Measurements from ENCODE around the gene RPTOR. TPM values are rescaled to one million over a fixed set of nuclear protein-coding genes. Genes with fewer than 3 reads are reported as not detected.

RPTOR gene
- total RNA-seq, 1 donor, result 27.9 TPM

GRCh38 chr17:80830020-80830780 is 285.6 kb downstream of the RPTOR start:
- Histone ChIP-seq H3K27ac (ENCODE audit: low read depth, low read length) (no peak overlapping the region), H3K36me3 (ENCODE audit: insufficient read depth, low read length) (peaks cover 10% of the 10 kb centered on the region), H2AFZ (ENCODE audit: low read length) (no peak overlapping the region), H3K4me2 (ENCODE audit: insufficient read depth, low read length) (no peak overlapping the region), H3K4me1 (ENCODE audit: insufficient read depth, low read length) (peaks cover 44% of the 10 kb centered on the region), H4K20me1 (ENCODE audit: insufficient read depth, low read length) (no peaks in the 10 kb centered on the region), H3K79me2 (ENCODE audit: insufficient read depth, low read length) (peaks cover 5% of the 10 kb centered on the region), H3K27me3 (ENCODE audit: insufficient read depth, low read length) (no peaks in the 10 kb centered on the region), H3K4me3 (ENCODE audit: insufficient read depth, low read length) (no peak overlapping the region), H3K9me3 (ENCODE audit: low read depth, low read length) (no peaks in the 10 kb centered on the region)
- no peak for DNase-seq (ENCODE audit: insufficient read length, low spot score, missing footprints)
- TF ChIP-seq CTCF (IDR thresholded peaks at IDR 0.05; ENCODE audit: extremely low read depth, low read depth, low read length), result no peak

GRCh38 chr17:80831491-80831890 is 286.9 kb downstream of the RPTOR start:
- Histone ChIP-seq H3K9me3 (ENCODE audit: low read depth, low read length) (no peaks in the 10 kb centered on the region), H3K79me2 (ENCODE audit: insufficient read depth, low read length) (peaks cover 5% of the 10 kb centered on the region), H4K20me1 (ENCODE audit: insufficient read depth, low read length) (no peaks in the 10 kb centered on the region), H3K36me3 (ENCODE audit: insufficient read depth, low read length) (peaks cover 10% of the 10 kb centered on the region), H3K4me2 (ENCODE audit: insufficient read depth, low read length) (no peak overlapping the region), H2AFZ (ENCODE audit: low read length) (no peak overlapping the region), H3K27me3 (ENCODE audit: insufficient read depth, low read length) (no peaks in the 10 kb centered on the region), H3K27ac (ENCODE audit: low read depth, low read length) (peak overlapping the region; percentile 90), H3K4me1 (ENCODE audit: insufficient read depth, low read length) (peaks cover 43% of the 10 kb centered on the region), H3K4me3 (ENCODE audit: insufficient read depth, low read length) (no peak overlapping the region)
- no peak for DNase-seq (ENCODE audit: insufficient read length, low spot score, missing footprints)
- no peak for TF ChIP-seq CTCF (IDR thresholded peaks at IDR 0.05; ENCODE audit: extremely low read depth, low read depth, low read length)

- peaks cover 10% of the 10 kb centered on the region for H3K36me3 ChIP-seq (ENCODE audit: insufficient read depth, low read length)
- peak; percentile 97 for DNase-seq (ENCODE audit: insufficient read length, low spot score, missing footprints)
- peak overlapping the region; percentile 75 for H3K4me3 ChIP-seq (ENCODE audit: insufficient read depth, low read length)
- TF ChIP-seq CTCF (IDR thresholded peaks at IDR 0.05; ENCODE audit: extremely low read depth, low read depth, low read length), result no peak
- peak overlapping the region; percentile 77 for H3K4me2 ChIP-seq (ENCODE audit: insufficient read depth, low read length)
- peak overlapping the region; percentile 67 for H2AFZ ChIP-seq (ENCODE audit: low read length)
- peaks cover 5% of the 10 kb centered on the region for H3K79me2 ChIP-seq (ENCODE audit: insufficient read depth, low read length)
- H3K27me3 ChIP-seq (ENCODE audit: insufficient read depth, low read length), result no peaks in the 10 kb centered on the region
- no peaks in the 10 kb centered on the region for H3K9me3 ChIP-seq (ENCODE audit: low read depth, low read length)
- no peaks in the 10 kb centered on the region for H4K20me1 ChIP-seq (ENCODE audit: insufficient read depth, low read length)
- peak overlapping the region; percentile 90 for H3K27ac ChIP-seq (ENCODE audit: low read depth, low read length)
- peaks cover 36% of the 10 kb centered on the region for H3K4me1 ChIP-seq (ENCODE audit: insufficient read depth, low read length)
Observed at GRCh38 chr17:80832266-80832676, 287.6 kb downstream of the RPTOR start.

GRCh38 chr17:80832888-80833583 is 288.4 kb downstream of the RPTOR start:
- Histone ChIP-seq H2AFZ (ENCODE audit: low read length) (peak overlapping the region; percentile 67), H3K79me2 (ENCODE audit: insufficient read depth, low read length) (peaks cover 2% of the 10 kb centered on the region), H3K36me3 (ENCODE audit: insufficient read depth, low read length) (peaks cover 5% of the 10 kb centered on the region), H3K4me1 (ENCODE audit: insufficient read depth, low read length) (peaks cover 28% of the 10 kb centered on the region), H3K9me3 (ENCODE audit: low read depth, low read length) (no peaks in the 10 kb centered on the region), H3K4me3 (ENCODE audit: insufficient read depth, low read length) (peak overlapping the region; percentile 75), H4K20me1 (ENCODE audit: insufficient read depth, low read length) (no peaks in the 10 kb centered on the region), H3K4me2 (ENCODE audit: insufficient read depth, low read length) (peak overlapping the region; percentile 77), H3K27me3 (ENCODE audit: insufficient read depth, low read length) (no peaks in the 10 kb centered on the region), H3K27ac (ENCODE audit: low read depth, low read length) (peak overlapping the region; percentile 90)
- TF ChIP-seq CTCF (IDR thresholded peaks at IDR 0.05; ENCODE audit: extremely low read depth, low read depth, low read length), result no peak
- DNase-seq (ENCODE audit: insufficient read length, low spot score, missing footprints), result peak; percentile 100
